Right lobe of liver (tissue), 6 donors: ENCODE results near the gene OBSL1. TPM values are rescaled to one million over a fixed set of nuclear protein-coding genes. Genes with fewer than 3 reads are reported as not detected.

Source experiments
- ATAC-seq, 4 donors: fragments of 200-7000 bp; cut with Tn5 transposase; one replicate each; pipeline ENCODE4 v1.9.1; 2020; ENCODE audit warnings: mild to moderate bottlenecking in 4 of 4, moderate library complexity in 4 of 4
- DNase-seq, 3 donors: peaks; one replicate each; pipeline ENCODE4 v3.0.0-alpha.2; 2020
- H3K27ac ChIP-seq, 3 donors: fragments of 200-600 bp; one replicate each; pipeline ENCODE4 v1.8.0; 2022
- H3K27me3 ChIP-seq, 2 donors: fragments of 200-600 bp; one replicate each; pipeline ENCODE4 v1.8.0; 2022
- H3K36me3 ChIP-seq, 4 donors: fragments of 200-600 bp; sonication (generic) in 1 of 4; one replicate each; pipeline versions ENCODE4 v1.5.1 to v1.8.0; 2017 to 2022; ENCODE audit warnings: control low read depth in 1 of 4
- H3K4me1 ChIP-seq, 4 donors: fragments of 200-600 bp; sonication (generic) in 1 of 4; one replicate each; pipeline versions ENCODE4 v1.5.1 to v1.8.0; 2017 to 2022; ENCODE audit warnings: control low read depth in 1 of 4
- H3K4me3 ChIP-seq, 3 donors: fragments of 200-600 bp; one replicate each; pipeline ENCODE4 v1.8.0; 2022
- H3K9me3 ChIP-seq, 4 donors: fragments of 200-600 bp; sonication (generic) in 1 of 4; one replicate each; pipeline versions ENCODE4 v1.5.1 to v1.8.0; 2017 to 2022; ENCODE audit warnings: control low read depth in 1 of 4
- CTCF ChIP-seq, 4 donors: fragments of 200-600 bp in 3 of 4; fragments of 450-650 bp in 1 of 4; IDR thresholded peaks; one replicate each; pipeline versions ENCODE4 v1.5.1 to v1.8.0; 2016 to 2022; ENCODE audit warnings: antibody characterized with exemption in 4 of 4, mild to moderate bottlenecking in 2 of 4
- POLR2A ChIP-seq: fragments of 450-650 bp; IDR thresholded peaks from one replicate; pipeline ENCODE4 v1.6.1; 2017; ENCODE audit warnings: antibody characterized with exemption, mild to moderate bottlenecking
- WGBS: methylation state at CpG from one replicate; pipeline ENCODE4 v1.1.6; 2018; ENCODE audit warnings: low coverage, low lambda C conversion rate; ENCODE audit not compliant: insufficient coverage; ENCODE audit errors: missing lambda C conversion rate; 5-methylcytosine and 5-hydroxymethylcytosine counted together
- intact Hi-C, 2 donors: fragments of 100-400 bp; cut with DNase I; formaldehyde crosslinking; loops; one replicate each; pipeline versions ENCODE4 v1.11.2 to v1.14.1; 2022
- total RNA-seq, 6 experiments: library from RNA; depleted of rRNA in 2 of 6; stranded (reverse); fragments of >200 nt in 2 of 6; fragmentation: NEBNext Ultra II Directional in 3 of 6; extraction: Animal tissue kit (Norgen Biotek cat#: 25700) in 3 of 6; gene quantifications; one replicate each; pipeline versions ENCODE4 v1.1.0 to v1.2.4, GENCODE V29; 2016 to 2023
- donor health status: DM: no; HTN: yes; CAD: no.
- donor health status: DM: no; HTN: no; CAD: no.
- donor health status: DM: no; HTN: no; CAD: no.
- donor health status: DM: no; HTN: yes; CAD: no.
- donor health status: DM: no; HTN: yes; CAD: no.

The OBSL1 gene
- total RNA-seq, 6 experiments from 2014 or later: 27.0 to 42.5 (median 39.4) TPM

GRCh38 chr2:219508971-219509779 lies 62.2 kb downstream of the OBSL1 start:
- TF ChIP-seq POLR2A: no peak
- TF ChIP-seq CTCF (IDR thresholded peaks at IDR 0.05): no peak

GRCh38 chr2:219508444-219508734 lies 63.0 kb downstream of the OBSL1 start:
- H3K36me3 ChIP-seq: peaks cover 0 to 9% (median 0%) of the 10 kb centered on the region in 4 donors
- H3K4me3 ChIP-seq: no peak overlapping the region
- no peak overlapping the region for H3K27ac ChIP-seq
- intact Hi-C loops: no loop called here
- H3K27me3 ChIP-seq: no peaks in the 10 kb centered on the region
- ATAC-seq (no peak), DNase-seq (no peak)
- no peak for TF ChIP-seq POLR2A
- no peak for TF ChIP-seq CTCF (IDR thresholded peaks at IDR 0.05)
- WGBS: 82% methylated on average over 3 of the region's 4 CpGs
- H3K4me1 ChIP-seq: peaks cover 0 to 3% (median 0%) of the 10 kb centered on the region in 4 donors
- no peaks in the 10 kb centered on the region for H3K9me3 ChIP-seq

More at GRCh38 chr2:219508971-219509779, 62.2 kb downstream of the OBSL1 start:
- peak; percentile 4 to 40 (median 20) for ATAC-seq
- intact Hi-C loops: no loop called here
- no peak overlapping the region for H3K4me3 ChIP-seq
- H3K9me3 ChIP-seq: no peaks in the 10 kb centered on the region
- H3K36me3 ChIP-seq: peaks cover 0 to 9% (median 0%) of the 10 kb centered on the region in 4 donors
- 19% methylated on average over 8 of the region's 14 CpGs for WGBS
- H3K27ac ChIP-seq: no peak overlapping the region
- DNase-seq: no peak
- no peaks in the 10 kb centered on the region for H3K27me3 ChIP-seq
- H3K4me1 ChIP-seq: peaks cover 0 to 3% (median 0%) of the 10 kb centered on the region in 4 donors

GRCh38 chr2:219507581-219508443 lies 63.5 kb downstream of the OBSL1 start:
- Histone ChIP-seq H3K27me3 (no peaks in the 10 kb centered on the region), H3K27ac (no peak overlapping the region)
- no peak for ATAC-seq

More at GRCh38 chr2:219507581-219508443, 63.5 kb downstream of the OBSL1 start:
- Histone ChIP-seq H3K9me3 (no peaks in the 10 kb centered on the region), H3K4me1 (peaks cover 0 to 3% (median 0%) of the 10 kb centered on the region in 4 donors), H3K36me3 (peaks cover 0 to 9% (median 0%) of the 10 kb centered on the region in 4 donors), H3K4me3 (no peak overlapping the region)
- 55% methylated on average over 6 of the region's 8 CpGs for whole genome bisulfite sequencing
- no peak for DNase-seq
- TF ChIP-seq POLR2A: no peak
- no peak for TF ChIP-seq CTCF (IDR thresholded peaks at IDR 0.05)
- intact Hi-C loops: no loop called here
